ENCODE measurements around the gene SETD6. TPM values are rescaled to one million over a fixed set of nuclear protein-coding genes. Genes with fewer than 3 reads are reported as not detected.
A peak's percentile ranks its signal among the peaks of the same experiment; 100 is the strongest.

Gene SETD6
- total RNA-seq, 1 experiment from 2014 or later, result 42.8 TPM

DNA sequence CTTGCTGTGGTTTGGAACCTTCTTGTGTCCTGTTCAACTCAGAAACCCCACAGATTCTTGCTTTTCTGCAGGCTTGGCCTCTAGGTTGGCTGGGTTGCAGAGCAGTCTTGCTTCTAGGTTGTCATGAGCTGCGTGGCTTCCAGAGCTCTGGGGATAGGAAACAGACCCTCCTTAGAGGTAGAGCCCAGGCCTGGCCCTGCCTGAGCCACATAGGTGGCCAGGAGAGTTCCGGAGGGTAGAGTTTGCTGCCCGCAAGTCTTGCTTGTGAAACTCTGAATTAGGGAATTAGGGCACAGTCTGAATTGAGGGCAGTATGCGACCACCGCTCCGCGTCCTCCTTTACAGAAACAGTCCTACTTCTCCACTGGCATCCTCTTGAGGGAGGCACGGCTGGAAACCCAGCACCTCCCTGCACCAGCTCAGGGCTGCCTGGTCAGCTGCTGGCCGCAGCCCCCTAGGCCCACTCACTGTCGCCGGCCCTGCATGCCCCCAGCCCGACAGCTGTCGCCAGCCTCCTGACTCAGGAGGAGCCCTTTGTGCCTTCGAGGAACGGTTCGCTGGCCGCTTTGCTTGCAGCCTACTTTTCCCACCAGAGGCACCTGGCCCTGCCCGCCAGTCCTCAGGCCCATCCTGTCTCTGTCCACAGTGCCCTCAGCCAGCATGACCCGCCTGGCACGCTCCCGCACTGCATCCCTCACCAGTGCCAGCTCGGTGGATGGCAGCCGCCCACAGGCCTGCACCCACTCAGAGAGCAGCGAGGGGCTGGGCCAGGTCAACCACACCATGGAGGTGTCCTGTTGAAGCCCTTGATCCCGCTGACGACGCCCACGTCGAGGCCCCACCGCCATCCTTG lies 4.3 kb upstream of the SETD6 start:
- H3K4me1 Mint-ChIP-seq (ENCODE audit: low read depth, unreplicated experiment), result peaks cover 12% of the 10 kb centered on the region
- DNase-seq, result no peak
- intact Hi-C loops (cut with micrococcal nuclease; ENCODE audit: unreplicated experiment), result loop anchor here (5.0 kb wide), 1 partner anchor 246 kb away; no protein-coding TSS in a partner anchor
- peak overlapping the region; percentile 37 for H3K27ac Mint-ChIP-seq (ENCODE audit: unreplicated experiment)
- CTCF ChIA-PET, result interaction anchor here (1.2 kb wide), 1 partner anchor 150 kb away, joined by 12 read pairs; no protein-coding TSS in a partner anchor
- H3K36me3 Mint-ChIP-seq (ENCODE audit: insufficient read depth, unreplicated experiment), result peaks cover 40% of the 10 kb centered on the region
- no peak for TF ChIP-seq CTCF (IDR thresholded peaks at IDR 0.05; ENCODE audit: unreplicated experiment)
- H3K9me3 Mint-ChIP-seq (ENCODE audit: low read depth, unreplicated experiment), result no peaks in the 10 kb centered on the region
- no peak overlapping the region for H3K4me3 Mint-ChIP-seq (ENCODE audit: low read depth, unreplicated experiment)
- H3K27me3 Mint-ChIP-seq (ENCODE audit: unreplicated experiment), result no peaks in the 10 kb centered on the region
- BruUV-seq (replicated peaks), result no TSS peak

GRCh38 chr16:58511933-58512815 lies 3.1 kb upstream of the SETD6 start:
- Mint-ChIP-seq H3K9me3 (ENCODE audit: low read depth, unreplicated experiment) (no peaks in the 10 kb centered on the region), H3K4me3 (ENCODE audit: low read depth, unreplicated experiment) (no peak overlapping the region), H3K36me3 (ENCODE audit: insufficient read depth, unreplicated experiment) (peaks cover 52% of the 10 kb centered on the region), H3K4me1 (ENCODE audit: low read depth, unreplicated experiment) (peaks cover 12% of the 10 kb centered on the region), H3K27me3 (ENCODE audit: unreplicated experiment) (no peaks in the 10 kb centered on the region), H3K27ac (ENCODE audit: unreplicated experiment) (peak overlapping the region; percentile 37)
- intact Hi-C loops (cut with micrococcal nuclease; ENCODE audit: unreplicated experiment), result loop anchor here (1.0 to 5.0 kb wide), 2 partner anchors 126 to 245 kb away; no protein-coding TSS in a partner anchor
- DNase-seq, result peak; percentile 89
- BruUV-seq (replicated peaks), result no TSS peak
- CTCF ChIA-PET, result interaction anchor here (0.9 to 1.5 kb wide), 3 partner anchors 17 to 244 kb away, joined by 3 to 12 read pairs (median 3); no protein-coding TSS in a partner anchor
- TF ChIP-seq CTCF (IDR thresholded peaks at IDR 0.05; ENCODE audit: unreplicated experiment), result peak; percentile 90

- DNase-seq, result no peak
- peak overlapping the region; percentile 83 for H3K4me3 Mint-ChIP-seq (ENCODE audit: low read depth, unreplicated experiment)
- peaks cover 69% of the 10 kb centered on the region for H3K36me3 Mint-ChIP-seq (ENCODE audit: insufficient read depth, unreplicated experiment)
- no peaks in the 10 kb centered on the region for H3K27me3 Mint-ChIP-seq (ENCODE audit: unreplicated experiment)
- H3K27ac Mint-ChIP-seq (ENCODE audit: unreplicated experiment), result no peak overlapping the region
- peaks cover 20% of the 10 kb centered on the region for H3K4me1 Mint-ChIP-seq (ENCODE audit: low read depth, unreplicated experiment)
- no peaks in the 10 kb centered on the region for H3K9me3 Mint-ChIP-seq (ENCODE audit: low read depth, unreplicated experiment)
- BruUV-seq (replicated peaks), result no TSS peak
- CTCF ChIA-PET, result interaction anchor here (0.7 kb wide), 1 partner anchor 326 kb away, joined by 9 read pairs; no protein-coding TSS in a partner anchor
- intact Hi-C loops (cut with micrococcal nuclease; ENCODE audit: unreplicated experiment), result loop anchor here (5.0 kb wide), 1 partner anchor 243 kb away; no protein-coding TSS in a partner anchor
- no peak for TF ChIP-seq CTCF (IDR thresholded peaks at IDR 0.05; ENCODE audit: unreplicated experiment)
Observed at GRCh38 chr16:58513874-58514273, 1.4 kb upstream of the SETD6 start.
